ENCODE results near the gene ALDH7A1.
"Not testable (repeated sequence)": the region's sequence is repeated elsewhere in the genome, so short reads cannot be mapped to it uniquely, and the experiment has no call there.

The ALDH7A1 gene

DNA sequence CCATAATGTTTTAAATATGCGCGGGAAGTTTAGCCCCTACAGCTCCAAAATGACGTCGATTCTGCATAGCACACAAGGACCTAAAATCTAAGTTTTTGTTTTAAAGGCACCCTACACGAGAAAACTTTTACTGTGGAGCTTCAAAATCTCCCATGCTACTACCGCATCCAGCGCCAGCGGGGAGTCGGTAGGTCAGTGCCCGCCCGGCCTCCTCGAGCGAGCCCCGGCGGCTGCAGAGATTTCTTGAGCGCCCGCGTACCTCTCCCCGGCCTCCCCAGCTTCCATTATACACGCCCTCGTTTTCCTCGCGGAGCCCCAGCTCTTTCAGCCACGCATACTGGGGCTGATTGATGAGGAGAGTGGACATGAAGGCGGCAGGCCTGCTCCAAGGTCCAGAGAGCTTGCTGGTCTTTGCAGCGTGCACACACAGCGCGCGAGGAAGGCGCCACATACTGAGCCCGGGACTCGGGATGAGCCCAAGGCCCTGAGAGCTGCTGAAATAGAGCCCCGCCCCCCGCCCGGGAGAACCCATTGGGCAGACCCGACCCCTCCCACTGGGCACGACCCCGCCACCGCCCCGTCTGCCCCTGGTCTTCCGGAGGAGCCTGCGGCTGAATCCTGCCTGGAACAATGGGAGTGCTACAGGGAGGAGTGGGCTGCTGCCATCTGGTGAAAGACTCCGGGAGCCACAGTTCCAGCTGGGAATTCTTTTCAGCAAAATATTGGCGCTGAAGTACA, at the start of gene ALDH7A1:
TSS of gene ALDH7A1 (minus strand) at position 472 of the 738 bp plus-strand sequence. CDS start at position 451, 21 bp downstream.
- peak; percentile 92 for DNase-seq (ENCODE audit: low spot score)

DNA sequence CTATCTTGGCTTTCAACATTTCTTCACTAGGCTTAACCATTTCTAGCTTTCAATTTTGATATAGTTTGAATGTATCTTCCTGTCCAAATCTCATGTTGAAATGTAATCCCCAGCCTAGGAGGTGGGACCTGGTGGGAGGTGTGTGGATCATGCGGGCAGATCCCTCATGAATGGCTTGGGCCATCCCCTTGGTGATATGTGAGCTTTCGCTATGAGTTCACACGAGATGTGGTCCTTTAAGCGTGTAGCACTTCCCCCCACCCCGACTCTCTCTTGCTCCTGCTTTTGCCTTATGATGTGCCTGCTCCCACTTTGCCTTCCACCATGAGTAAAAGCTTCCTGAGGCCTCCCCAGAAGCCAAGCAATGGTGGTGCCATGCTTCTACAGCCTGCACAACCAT, 46.4 kb upstream of the ALDH7A1 start:
- DNase-seq (ENCODE audit: low spot score) = no peak

DNA sequence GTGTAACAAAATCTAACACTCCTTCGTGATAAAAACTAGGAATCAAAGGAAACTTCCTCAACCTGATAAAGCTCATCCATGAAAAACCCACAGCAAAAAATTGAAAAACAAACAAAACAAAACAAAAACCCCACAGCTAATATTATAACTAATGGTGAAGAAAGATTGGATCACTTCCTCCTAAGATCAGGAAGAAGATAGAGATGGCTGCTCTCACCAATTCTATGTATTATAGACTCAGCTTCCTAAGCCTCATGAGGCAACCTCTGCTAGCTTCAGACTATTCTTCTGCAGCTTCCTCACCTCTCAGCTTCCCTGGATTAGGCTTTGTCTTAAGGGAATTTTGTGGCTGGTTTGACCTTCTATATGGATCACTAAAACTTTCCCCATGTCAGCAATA, 45.8 kb upstream of the ALDH7A1 start:
- no peak for DNase-seq (ENCODE audit: low spot score)

DNA sequence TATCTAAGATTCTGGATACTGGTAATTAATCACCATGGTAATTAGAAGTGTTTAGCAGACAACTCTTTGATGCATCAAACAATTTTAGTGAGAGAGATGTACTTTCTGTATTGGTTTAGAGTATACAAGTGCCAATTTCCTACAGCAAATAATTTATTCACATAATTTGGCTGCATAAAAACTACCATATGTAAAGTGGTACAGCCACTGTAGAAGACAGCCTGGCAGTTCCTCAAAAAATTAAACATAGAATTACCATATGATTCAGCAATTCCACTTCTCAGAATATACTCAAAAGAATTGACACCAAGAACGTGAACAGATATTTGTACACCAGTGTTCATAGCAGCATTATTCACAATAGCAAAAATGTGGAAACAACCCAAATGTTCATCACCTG, 41.9 kb upstream of the ALDH7A1 start:
- no peak for DNase-seq (ENCODE audit: low spot score)

DNA sequence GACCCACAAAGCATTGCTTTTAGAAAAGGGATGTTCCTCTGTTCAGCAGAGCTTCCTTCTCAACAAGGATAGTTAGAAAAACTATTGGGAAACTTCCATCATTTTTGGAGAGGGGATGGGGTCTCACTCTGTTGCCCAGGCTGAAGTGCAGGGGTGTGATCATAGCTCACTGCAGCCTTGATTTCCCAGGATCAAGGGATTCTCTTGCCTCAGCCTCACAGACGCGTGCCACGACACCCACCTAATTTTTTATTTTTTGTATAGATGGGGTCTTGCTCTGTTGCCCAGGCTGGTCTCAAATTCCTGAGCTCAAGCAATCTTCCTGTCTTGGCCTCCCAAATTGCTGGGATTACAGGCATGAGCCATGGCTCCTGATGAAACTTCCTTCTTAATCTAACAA, 40.6 kb upstream of the ALDH7A1 start:
- no peak for DNase-seq (ENCODE audit: low spot score)

DNA sequence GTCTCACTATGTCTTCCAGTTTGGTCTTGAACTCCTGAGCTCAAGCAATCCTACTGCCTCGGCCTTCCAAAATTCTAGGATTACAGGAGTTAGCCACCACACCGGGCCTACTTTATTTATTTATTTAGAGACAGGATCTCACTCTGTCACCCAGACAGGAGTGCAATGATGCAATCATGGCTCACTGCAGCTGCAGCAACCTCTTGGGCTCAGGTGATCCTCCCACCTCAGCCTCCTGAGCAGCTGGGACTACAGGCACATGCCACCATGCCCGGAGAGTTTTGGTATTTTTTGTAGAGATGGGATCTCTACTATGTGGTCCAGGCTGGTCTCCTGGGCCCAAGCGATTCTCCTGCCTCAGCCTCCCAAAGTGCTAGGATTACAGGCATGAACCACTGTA, 38.5 kb upstream of the ALDH7A1 start:
- DNase-seq (ENCODE audit: low spot score) = no peak

DNA sequence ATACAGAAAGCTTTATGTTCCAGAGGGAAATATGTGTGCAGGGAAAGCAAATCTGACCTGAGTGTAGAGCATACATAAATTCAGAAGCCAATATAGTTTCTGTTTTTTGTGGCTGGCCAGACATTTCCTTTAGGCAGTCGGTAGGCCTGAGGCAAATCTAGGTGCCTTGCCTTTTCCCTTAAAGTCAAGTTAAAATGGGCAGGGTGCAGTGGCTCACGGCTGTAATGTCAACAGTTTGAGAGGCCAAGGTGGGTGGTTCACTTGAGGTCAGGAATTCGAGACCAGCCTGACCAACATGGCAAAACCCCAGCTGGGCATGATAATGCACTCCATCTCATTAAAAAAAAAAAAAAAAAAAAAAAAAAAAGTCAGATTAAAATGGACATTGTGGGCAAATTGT, 36.9 kb upstream of the ALDH7A1 start:
- no peak for DNase-seq (ENCODE audit: low spot score)

DNA sequence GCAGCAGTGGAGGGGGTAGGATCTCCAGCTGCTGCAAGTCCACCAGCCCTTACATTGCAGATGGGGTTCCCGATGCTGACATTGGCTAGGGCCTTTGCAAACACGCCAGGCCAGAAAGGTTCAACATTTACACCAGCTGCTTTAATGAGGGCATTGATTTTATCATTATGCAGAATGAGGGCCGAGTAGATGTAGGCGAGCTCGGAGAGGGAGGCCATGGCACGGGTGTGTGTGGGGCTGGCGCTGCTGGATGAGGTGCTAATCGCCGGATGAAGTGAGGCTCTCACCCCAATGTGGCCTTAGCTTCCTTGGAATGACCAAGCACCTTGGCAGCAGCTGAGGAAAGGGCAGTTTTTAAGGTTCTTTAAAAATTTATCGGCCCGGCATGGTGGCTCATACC, 33.1 kb upstream of the ALDH7A1 start:
- no peak for DNase-seq (ENCODE audit: low spot score)

DNA sequence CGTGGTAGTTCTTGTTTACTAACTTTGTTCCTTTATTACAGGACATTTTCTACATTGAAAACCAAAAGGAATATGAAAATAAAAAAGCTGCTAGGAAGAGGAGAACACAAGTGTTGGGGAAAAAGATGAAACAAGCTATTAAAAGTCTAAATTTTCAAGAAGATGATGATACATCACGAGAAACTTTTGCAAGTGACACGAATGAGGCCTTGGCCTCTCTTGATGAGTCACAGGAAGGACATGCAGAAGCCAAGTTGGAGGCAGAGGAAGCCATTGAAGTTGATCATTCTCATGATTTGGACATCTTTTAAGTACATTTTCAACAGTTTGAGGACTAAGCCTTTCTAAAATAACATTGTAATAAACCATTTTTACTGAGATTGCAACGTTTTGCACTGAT, 29.5 kb upstream of the ALDH7A1 start:
- DNase-seq (ENCODE audit: low spot score) = peak; percentile 78

DNA sequence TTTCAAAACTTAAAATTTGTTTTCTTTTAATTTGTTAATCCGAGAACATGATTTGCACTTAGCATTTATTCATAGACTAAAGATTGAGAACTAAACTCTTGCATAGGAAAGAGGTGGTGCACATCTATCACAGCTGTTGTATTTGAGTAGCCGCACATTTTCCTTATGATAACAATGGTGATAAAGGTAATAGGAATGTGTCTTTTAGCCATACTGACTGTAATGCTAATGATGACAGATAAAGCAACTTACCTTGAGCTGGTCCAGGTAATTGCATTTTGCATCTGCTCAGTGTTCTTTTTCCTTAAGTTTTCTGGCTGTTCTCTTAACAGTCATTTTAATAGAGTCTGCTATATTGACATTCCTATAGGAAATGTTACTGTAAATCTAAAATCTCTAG, 24.8 kb upstream of the ALDH7A1 start:
- DNase-seq (ENCODE audit: low spot score) = no peak

DNA sequence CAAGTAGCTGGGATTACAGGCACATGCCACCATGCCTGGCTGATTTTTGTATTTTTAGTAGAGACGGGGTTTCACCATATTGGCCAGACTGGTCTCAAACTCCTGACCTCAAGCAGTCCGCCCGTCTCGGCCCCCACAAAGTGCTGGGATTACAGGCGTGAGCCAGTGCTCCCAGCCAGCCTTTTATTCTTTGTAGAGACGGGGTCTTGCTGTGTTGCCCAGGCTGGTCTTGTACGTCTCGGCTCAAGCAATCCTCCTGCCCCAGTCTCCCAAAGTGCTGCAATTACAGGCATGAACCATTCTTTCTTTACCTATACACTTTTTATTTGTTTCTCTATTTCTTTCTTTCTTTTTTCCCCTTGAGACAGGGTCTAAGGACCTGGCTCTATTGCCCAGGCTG, 22.6 kb upstream of the ALDH7A1 start:
- not testable (repeated sequence) for DNase-seq (ENCODE audit: low spot score)

DNA sequence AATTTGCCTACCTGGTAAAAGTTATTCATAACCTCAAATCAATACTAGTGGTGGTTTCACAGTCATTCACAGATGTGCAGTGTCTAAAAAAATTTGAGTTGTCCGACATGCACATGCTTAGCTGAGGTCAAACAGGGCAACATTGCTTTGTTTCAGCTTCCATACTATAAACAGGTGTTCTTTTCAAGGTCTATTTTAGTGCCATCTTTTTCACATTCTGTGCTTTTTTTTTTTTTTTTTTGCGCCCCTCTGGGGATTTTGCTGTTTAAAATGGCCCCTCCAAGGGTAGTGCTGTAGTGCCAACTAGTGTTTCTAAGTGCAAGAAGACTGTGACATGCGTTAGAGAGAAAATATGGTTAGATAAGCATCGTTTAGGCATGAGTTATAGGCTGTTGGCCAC, 20.3 kb upstream of the ALDH7A1 start:
- DNase-seq (ENCODE audit: low spot score) = no peak

DNA sequence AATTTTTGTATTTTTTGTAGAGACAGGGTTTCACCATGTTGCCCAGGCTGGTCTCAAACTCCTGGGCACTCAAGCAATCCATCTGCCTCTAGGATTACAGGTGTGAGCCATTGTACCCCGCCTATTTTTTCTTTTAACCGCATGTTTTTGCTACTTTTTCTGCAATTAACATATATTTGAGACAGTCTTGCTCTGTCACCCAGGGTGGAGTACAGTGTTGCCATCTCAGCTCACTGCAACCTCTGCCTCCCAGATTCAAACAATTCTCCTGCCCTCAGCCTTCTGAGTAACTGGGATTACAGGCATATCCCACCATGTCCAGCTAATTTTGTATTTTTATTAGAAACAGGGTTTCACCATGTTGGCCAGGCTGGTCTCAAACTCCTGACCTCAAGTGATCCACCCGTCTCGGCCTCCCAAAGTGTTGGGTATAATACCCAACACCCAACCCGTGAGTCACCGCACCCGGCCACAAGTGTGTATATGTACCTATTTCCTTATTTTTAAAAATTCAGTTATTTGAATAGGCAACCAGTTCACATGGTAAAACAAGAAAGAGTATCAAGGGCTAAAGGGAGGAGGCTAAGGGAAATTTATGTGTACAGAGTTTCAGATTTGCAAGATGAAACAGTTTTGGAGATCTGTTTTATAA, 19.0 kb upstream of the ALDH7A1 start:
- no peak for DNase-seq (ENCODE audit: low spot score)

DNA sequence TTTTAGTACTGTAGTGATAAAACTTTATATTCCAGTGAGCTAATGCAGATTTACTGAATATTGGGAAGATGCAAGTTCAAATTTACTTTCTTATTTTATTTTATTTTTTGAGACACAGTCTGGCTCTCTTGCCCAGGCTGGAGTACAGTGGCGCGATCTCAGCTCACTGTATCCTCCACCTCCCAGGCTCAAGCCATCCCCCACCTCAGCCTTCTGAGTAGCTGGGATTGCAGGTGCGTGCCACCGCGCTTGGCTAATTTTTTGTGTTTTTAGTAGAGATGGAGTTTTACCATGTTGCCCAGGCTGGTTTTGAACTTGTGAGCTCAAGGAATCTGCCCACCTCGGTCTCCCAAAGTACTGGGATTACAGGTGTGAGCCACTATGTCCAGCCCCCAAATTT, 15.6 kb upstream of the ALDH7A1 start:
- no peak for DNase-seq (ENCODE audit: low spot score)

DNA sequence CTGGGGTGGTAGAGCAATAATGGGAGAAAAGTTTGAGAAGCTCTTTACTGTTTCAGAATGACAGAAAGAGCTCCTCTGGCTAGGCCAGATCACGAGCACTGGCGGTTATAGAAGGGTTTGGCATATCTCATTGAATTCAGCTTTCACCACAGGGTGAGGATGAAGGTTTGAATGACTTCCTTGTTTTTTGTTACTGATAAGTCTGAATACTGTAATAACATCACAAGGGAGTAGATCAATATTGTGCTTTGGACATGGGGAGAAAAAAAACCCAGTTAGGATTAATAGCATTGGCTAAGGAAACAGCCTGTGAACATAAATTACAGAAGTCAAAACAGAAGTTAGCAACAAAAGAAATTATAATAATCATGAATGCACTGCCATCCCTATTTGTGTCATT, 15.1 kb upstream of the ALDH7A1 start:
- DNase-seq (ENCODE audit: low spot score) = no peak

DNA sequence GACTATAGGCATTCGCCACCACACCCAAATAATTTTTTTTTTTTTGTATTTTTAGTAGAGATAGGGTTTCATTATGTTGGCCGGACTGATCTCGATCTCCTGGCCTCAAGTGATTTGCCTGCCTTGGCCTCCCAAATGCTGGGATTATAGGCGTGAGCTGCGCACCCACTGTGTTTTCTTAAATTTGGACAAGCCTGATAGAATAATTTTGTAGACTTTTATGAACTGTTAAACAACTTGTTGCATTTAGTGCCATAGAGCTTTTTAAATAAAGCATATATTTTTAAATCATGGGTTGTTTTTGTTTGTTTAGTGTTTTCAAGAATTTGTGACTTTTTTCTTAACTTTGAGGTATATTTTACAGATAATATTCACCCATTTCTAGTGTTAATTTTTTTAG, 10.5 kb upstream of the ALDH7A1 start:
- no peak for DNase-seq (ENCODE audit: low spot score)

DNA sequence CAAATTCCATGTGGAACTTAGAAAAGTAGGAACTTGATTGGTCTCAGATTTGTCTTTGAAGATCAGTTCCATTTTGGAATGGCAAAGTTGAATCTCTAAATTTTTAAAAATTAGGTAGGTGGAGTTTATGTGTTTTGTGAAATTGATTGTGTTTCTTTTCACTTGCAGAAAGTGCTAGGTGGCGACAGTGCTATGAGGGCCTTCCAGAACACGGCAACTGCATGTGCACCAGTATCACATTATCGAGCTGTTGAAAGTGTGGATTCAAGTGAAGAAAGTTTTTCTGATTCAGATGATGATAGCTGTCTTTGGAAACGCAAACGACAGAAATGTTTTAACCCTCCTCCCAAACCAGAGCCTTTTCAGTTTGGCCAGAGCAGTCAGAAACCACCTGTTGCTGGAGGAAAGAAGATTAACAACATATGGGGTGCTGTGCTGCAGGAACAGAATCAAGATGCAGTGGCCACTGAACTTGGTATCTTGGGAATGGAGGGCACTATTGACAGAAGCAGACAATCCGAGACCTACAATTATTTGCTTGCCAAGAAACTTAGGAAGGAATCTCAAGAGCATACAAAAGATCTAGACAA, 8.5 kb upstream of the ALDH7A1 start:
- no peak for DNase-seq (ENCODE audit: low spot score)

DNA sequence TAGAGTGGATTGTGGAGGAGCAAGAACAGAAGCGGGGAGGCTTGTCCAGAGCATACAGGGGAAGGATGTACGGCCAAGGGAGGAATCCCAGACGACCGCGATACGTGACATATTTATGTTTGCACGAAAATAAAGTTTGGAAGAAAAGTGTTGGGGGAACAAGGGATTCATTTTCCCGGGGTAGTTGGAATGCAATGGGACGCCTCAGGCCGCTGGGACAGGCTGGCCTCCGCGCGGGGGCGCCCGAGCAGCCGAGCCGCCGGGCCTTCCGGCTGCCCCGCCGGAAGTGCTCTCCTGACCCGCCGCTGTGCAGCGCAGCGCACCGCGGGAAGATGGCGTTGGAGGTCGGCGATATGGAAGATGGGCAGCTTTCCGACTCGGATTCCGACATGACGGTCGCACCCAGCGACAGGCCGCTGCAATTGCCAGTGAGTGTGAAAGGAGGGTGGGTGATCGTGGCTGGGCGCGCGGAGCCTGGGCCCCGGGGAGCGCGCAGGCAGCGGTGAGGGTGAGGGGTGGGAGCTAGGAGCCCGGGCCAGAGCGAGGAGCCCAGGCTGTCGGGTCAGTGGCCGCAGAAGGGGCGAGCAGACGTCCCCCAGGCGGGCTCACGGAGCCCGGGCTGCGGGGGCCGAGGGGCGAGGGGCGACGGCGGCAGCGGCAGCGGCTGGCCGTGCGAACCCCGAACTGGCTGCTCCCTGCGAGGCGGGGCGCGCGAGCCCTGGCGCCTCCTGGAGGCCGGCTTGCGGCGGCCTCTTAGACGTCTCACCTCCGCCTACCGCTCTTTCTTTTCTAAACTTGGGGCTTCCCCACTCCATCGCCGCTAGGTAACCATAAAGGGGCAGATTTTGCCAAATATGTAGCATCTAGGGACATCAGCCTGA, 5.9 kb upstream of the ALDH7A1 start, which contains the start of gene PHAX:
TSS of gene PHAX (plus strand) at position 317 of the 881 bp plus-strand sequence. CDS start at position 333, 16 bp downstream.
- DNase-seq (ENCODE audit: low spot score) = peak; percentile 94

DNA sequence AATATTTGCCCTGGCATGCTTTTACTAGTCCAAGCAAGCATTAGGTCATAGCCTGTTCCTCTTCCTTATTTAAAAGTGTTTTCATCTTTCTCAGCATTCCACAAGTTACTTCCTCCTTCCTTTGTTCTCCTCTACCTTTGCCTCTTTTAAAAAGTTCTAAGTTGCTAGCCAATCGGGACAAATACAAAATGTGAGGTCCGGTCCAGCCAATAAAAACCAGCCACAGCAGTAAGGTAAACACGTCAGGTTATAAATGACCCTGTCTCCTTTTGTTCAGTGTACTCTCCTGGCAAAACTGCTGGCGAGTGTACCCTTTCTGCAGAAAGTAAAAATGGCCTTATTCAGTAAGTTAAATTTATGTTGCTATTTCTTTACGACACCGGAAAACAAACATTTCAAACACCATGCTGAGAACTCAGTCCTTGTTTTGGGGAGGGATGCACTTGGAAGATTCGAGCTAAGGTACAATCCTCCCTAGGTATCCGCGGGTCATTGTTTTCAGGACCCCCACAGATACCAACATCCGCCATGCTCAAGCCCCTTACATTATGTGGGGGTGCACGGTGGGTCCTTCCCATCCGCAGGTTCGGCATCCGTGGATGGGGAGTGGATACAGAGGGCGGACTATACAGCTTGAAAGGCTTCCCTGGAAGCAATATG, 5.1 kb upstream of the ALDH7A1 start:
- DNase-seq (ENCODE audit: low spot score) = not testable (repeated sequence)

DNA sequence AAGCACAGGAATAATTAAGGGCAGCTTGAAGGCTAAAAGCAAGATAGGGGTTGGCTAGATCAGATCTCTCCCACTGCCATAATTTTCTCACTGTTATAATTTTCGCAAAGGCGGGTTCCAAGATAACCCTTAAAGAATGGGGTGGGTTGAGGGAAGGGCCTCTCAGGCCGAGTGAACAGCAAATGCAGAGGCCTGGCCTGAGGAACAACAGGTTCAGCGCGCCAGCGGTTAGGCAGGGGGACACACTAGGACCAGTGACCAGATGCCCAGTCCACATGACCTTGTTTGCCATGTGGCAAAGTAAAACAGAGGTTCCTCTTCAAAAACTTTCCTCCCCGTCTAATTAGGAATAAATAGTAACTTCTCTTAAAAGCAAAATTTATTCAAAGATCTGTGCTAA, 4.5 kb upstream of the ALDH7A1 start:
- DNase-seq (ENCODE audit: low spot score) = no peak

DNA sequence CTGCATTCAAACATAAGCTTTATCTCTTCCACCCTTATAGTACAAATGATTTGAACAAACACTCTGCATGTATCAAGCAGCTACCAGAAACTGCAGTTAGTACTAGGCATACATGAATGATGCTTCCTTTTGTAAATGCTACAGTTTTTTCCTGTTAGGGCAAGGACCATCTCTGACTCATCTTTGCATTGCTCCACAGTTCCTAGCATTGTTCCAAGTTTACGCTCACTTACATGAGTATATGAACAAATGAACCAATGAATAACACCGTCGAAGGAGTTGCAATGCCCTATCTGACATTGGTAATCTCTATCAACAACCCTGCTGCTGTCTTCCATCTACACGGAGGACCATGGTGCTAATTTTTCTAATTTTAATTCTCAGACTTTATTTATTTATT, 2.1 kb upstream of the ALDH7A1 start:
- peak; percentile 32 for DNase-seq (ENCODE audit: low spot score)
